GM12874 (cell line): ENCODE results near the gene MFSD1.

Source experiments
- CTCF ChIP-seq: IDR thresholded peaks from 2 replicates; pipeline ENCODE4 v1.5.1; 2011; ENCODE audit warnings: low read depth, mild to moderate bottlenecking, control low read depth, low read length, moderate library complexity; ENCODE audit not compliant: insufficient read depth

MFSD1 gene

GRCh38 chr3:158849757-158850156, 47.9 kb downstream of the MFSD1 start:
- TF ChIP-seq CTCF, result no peak

DNA sequence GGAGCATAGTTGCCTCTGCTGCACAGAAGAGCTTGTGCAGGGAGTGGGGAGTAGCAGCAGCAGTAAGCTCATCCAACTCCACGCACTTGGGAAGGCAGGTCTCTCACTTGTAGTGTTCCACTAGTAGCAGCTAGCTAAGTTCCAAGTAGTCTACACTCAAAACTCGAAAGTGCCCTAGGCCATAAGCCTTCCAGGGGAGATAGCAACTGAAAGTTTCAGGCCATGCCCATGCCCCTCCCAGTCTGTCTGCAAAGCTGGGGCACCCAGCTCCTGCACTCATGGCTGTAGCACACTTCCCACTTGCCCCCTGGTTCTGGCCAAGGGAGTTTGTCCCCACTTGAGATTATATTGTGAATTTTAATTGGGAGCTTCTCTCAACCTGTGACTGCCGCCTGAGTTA, 57.5 kb downstream of the MFSD1 start:
- no peak for TF ChIP-seq CTCF

- no peak for TF ChIP-seq CTCF
Observed at GRCh38 chr3:158863247-158863646, 61.4 kb downstream of the MFSD1 start.

GRCh38 chr3:158864492-158864891, 62.6 kb downstream of the MFSD1 start:
- no peak for TF ChIP-seq CTCF

DNA sequence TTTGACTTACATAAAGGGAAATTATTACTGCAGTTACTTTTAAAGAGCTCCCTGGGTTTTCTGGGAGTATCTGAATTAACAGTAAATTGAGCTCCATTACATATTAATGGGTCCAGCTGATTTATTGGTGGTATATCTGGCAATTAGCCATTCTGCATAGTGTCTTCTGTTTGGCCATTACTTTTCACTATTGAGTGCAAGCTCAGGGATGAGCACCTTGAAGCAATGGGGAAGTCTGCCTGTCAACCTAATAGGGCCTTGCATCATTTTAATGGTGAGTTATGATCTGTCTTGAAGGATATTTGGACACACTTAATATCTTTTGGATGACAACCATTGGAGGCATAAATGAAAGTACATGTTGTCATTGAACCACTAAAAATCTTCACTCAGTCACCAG, 73.8 kb downstream of the MFSD1 start:
- TF ChIP-seq CTCF, result no peak
